ENCODE data around the gene CALD1.

Gene CALD1

DNA sequence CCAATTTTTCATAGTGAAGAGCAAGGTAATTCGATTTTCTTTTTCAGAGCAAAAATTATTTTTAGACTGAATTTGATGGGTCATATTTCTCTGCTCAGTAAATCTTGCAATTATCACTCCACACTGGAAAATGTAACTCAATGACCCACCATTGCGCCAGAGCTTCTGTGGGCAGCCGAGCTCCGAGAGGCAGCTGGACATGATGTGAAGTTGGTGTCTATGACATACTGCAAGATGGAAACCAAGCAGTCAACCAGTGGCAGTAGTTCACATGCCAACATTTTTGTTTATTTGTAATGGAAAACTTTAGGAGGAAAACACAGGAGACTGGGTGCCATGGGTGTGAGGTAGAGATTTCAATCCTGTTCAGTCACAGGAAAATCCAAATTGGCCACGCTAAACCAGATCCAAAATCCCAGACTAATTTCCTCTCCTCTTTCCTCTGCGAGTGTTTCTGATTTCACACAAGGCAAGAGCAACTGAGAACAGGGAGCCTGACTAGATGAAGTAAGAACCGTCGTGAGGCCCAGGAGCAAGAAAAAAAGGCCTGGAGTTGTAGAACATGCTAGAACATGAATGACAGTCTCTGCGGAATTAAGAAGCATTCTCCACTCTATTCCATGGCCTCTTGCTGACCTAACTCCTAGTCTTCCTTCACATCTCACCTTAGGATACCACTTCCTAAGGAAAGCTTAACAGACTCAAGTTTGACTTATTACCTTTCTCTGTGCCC is 39.3 kb downstream of the CALD1 start:
- Histone ChIP-seq H3K27me3 (ENCODE audit: insufficient read depth, poor library complexity, severe bottlenecking) (peaks cover 2% of the 10 kb centered on the region), H3K4me3 (replicated peaks; ENCODE audit: insufficient read depth, low read length) (no peak overlapping the region), H3K27ac (replicated peaks) (no peak overlapping the region)
- TF ChIP-seq POLR2AphosphoS5 (IDR thresholded peaks at IDR 0.05; ENCODE audit: low read depth) (no peak), SPI1 (IDR thresholded peaks at IDR 0.05; ENCODE audit: borderline replicate concordance, low read depth) (no peak), GABPA (IDR thresholded peaks at IDR 0.05; ENCODE audit: low read depth) (no peak)
- TF ChIP-seq, protein P1, sequence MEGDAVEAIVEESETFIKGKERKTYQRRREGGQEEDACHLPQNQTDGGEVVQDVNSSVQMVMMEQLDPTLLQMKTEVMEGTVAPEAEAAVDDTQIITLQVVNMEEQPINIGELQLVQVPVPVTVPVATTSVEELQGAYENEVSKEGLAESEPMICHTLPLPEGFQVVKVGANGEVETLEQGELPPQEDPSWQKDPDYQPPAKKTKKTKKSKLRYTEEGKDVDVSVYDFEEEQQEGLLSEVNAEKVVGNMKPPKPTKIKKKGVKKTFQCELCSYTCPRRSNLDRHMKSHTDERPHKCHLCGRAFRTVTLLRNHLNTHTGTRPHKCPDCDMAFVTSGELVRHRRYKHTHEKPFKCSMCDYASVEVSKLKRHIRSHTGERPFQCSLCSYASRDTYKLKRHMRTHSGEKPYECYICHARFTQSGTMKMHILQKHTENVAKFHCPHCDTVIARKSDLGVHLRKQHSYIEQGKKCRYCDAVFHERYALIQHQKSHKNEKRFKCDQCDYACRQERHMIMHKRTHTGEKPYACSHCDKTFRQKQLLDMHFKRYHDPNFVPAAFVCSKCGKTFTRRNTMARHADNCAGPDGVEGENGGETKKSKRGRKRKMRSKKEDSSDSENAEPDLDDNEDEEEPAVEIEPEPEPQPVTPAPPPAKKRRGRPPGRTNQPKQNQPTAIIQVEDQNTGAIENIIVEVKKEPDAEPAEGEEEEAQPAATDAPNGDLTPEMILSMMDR (IDR thresholded peaks at IDR 0.05; ENCODE audit: insufficient read depth, low read length), result no peak
- TF ChIP-seq, protein P2, sequence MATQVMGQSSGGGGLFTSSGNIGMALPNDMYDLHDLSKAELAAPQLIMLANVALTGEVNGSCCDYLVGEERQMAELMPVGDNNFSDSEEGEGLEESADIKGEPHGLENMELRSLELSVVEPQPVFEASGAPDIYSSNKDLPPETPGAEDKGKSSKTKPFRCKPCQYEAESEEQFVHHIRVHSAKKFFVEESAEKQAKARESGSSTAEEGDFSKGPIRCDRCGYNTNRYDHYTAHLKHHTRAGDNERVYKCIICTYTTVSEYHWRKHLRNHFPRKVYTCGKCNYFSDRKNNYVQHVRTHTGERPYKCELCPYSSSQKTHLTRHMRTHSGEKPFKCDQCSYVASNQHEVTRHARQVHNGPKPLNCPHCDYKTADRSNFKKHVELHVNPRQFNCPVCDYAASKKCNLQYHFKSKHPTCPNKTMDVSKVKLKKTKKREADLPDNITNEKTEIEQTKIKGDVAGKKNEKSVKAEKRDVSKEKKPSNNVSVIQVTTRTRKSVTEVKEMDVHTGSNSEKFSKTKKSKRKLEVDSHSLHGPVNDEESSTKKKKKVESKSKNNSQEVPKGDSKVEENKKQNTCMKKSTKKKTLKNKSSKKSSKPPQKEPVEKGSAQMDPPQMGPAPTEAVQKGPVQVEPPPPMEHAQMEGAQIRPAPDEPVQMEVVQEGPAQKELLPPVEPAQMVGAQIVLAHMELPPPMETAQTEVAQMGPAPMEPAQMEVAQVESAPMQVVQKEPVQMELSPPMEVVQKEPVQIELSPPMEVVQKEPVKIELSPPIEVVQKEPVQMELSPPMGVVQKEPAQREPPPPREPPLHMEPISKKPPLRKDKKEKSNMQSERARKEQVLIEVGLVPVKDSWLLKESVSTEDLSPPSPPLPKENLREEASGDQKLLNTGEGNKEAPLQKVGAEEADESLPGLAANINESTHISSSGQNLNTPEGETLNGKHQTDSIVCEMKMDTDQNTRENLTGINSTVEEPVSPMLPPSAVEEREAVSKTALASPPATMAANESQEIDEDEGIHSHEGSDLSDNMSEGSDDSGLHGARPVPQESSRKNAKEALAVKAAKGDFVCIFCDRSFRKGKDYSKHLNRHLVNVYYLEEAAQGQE (IDR thresholded peaks at IDR 0.05; ENCODE audit: insufficient replicate concordance, low read depth), result no peak
- no peak for DNase-seq (ENCODE audit: low read depth in 1 of 2, low spot score in 1 of 2)

DNA sequence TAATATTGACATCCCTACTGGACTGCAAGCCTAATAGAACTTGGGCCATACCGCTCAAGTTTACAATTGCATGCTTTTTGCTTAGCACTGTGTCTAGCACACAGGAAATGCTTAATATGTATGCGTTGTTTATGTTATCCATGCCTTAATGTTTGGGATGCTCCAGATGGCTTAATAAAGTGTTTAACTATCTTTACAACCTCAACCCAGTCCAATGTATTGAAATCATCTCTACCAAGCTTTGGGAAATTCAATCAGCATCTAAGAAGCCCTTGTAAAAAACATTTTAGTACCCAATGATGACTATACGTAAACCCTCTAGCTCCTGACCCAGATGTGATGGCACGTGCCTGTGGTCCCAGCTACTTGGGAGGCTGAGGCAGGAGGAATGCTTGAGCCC is 40.0 kb downstream of the CALD1 start:
- no peak overlapping the region for H3K27ac ChIP-seq (replicated peaks)

DNA sequence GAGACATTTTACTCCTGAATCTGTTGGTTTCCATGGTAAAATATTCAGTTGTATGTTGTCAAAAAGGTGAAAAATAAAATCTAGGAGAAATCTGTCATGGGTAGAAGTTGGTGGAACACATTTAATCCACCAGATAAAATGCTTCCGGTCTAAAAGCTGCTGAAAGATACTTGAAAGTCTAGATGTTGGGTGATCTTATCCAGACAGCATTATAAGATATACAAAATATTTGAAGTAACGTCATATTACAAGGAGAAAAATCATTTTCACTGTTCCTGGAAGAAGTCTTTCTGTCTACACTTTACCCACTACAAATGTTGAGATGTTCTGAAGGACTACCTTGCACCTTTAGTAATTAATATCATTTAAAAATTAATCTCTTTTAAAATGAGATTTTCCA is 40.9 kb downstream of the CALD1 start:
- no peak overlapping the region for H3K27ac ChIP-seq (replicated peaks)
- no peak for DNase-seq (ENCODE audit: low read depth in 1 of 2, low spot score in 1 of 2)

More for the DNA sequence above, 40.0 kb downstream of the CALD1 start:
- no peak for DNase-seq (ENCODE audit: low read depth in 1 of 2, low spot score in 1 of 2)
- H3K4me3 ChIP-seq (replicated peaks; ENCODE audit: insufficient read depth, low read length), result no peak overlapping the region
- TF ChIP-seq SPI1 (IDR thresholded peaks at IDR 0.05; ENCODE audit: borderline replicate concordance, low read depth) (no peak), POLR2AphosphoS5 (IDR thresholded peaks at IDR 0.05; ENCODE audit: low read depth) (no peak), GABPA (IDR thresholded peaks at IDR 0.05; ENCODE audit: low read depth) (no peak)
- TF ChIP-seq, protein P1 (IDR thresholded peaks at IDR 0.05; ENCODE audit: insufficient read depth, low read length), result no peak
- TF ChIP-seq, protein P2 (IDR thresholded peaks at IDR 0.05; ENCODE audit: insufficient replicate concordance, low read depth), result no peak
- peaks cover 2% of the 10 kb centered on the region for H3K27me3 ChIP-seq (ENCODE audit: insufficient read depth, poor library complexity, severe bottlenecking)

More for the DNA sequence above, 40.9 kb downstream of the CALD1 start:
- TF ChIP-seq SPI1 (IDR thresholded peaks at IDR 0.05; ENCODE audit: borderline replicate concordance, low read depth), result no peak
- TF ChIP-seq POLR2AphosphoS5 (IDR thresholded peaks at IDR 0.05; ENCODE audit: low read depth), result no peak
- no peak for TF ChIP-seq GABPA (IDR thresholded peaks at IDR 0.05; ENCODE audit: low read depth)
- TF ChIP-seq, protein P2 (IDR thresholded peaks at IDR 0.05; ENCODE audit: insufficient replicate concordance, low read depth), result no peak
- TF ChIP-seq, protein P1 (IDR thresholded peaks at IDR 0.05; ENCODE audit: insufficient read depth, low read length), result no peak
- H3K4me3 ChIP-seq (replicated peaks; ENCODE audit: insufficient read depth, low read length), result no peak overlapping the region
- H3K27me3 ChIP-seq (ENCODE audit: insufficient read depth, poor library complexity, severe bottlenecking), result peaks cover 2% of the 10 kb centered on the region

Data from HL-60 (cell line).